Activated T-cell treated with anti-CD3 and anti-CD28 coated beads, Interleukin-2, amount 50 U/mL, for 4 hours (primary cell): ENCODE data around the gene DLK2. TPM values are rescaled to one million over a fixed set of nuclear protein-coding genes. Genes with fewer than 3 reads are reported as not detected.
"Not testable (repeated sequence)": the region's sequence is repeated elsewhere in the genome, so short reads cannot be mapped to it uniquely, and the experiment has no call there.

ENCODE experiments used
- ATAC-seq, 2 donors: fragments of 200-7000 bp; cut with Tn5 transposase; one replicate each; pipeline ENCODE4 v1.10.0; 2021
- DNase-seq: peaks from one replicate; pipeline ENCODE4 v3.0.0-alpha.2; 2020
- H3K27me3 Mint-ChIP-seq: one replicate; pipeline ENCODE4 v1.8.0; 2021; ENCODE audit warnings: low read depth, mixed read lengths
- H3K36me3 Mint-ChIP-seq: one replicate; pipeline ENCODE4 v1.8.0; 2022; ENCODE audit warnings: mixed read lengths; ENCODE audit not compliant: insufficient read depth
- H3K4me1 Mint-ChIP-seq: one replicate; pipeline ENCODE4 v1.8.0; 2021; ENCODE audit warnings: low read depth, mixed read lengths
- H3K4me3 Mint-ChIP-seq: one replicate; pipeline ENCODE4 v1.8.0; 2021; ENCODE audit warnings: mild to moderate bottlenecking, moderate library complexity, mixed read lengths
- H3K9me3 Mint-ChIP-seq: one replicate; pipeline ENCODE4 v1.8.0; 2021; ENCODE audit warnings: mixed read lengths
- total RNA-seq, 3 donors: library from RNA; stranded (reverse); gene quantifications; one replicate each; pipeline ENCODE4 v1.2.1, GENCODE V29; 2021

Gene DLK2
- total RNA-seq, 3 donors from 2014 or later = 5.0 to 9.0 (median 6.7) TPM

DNA sequence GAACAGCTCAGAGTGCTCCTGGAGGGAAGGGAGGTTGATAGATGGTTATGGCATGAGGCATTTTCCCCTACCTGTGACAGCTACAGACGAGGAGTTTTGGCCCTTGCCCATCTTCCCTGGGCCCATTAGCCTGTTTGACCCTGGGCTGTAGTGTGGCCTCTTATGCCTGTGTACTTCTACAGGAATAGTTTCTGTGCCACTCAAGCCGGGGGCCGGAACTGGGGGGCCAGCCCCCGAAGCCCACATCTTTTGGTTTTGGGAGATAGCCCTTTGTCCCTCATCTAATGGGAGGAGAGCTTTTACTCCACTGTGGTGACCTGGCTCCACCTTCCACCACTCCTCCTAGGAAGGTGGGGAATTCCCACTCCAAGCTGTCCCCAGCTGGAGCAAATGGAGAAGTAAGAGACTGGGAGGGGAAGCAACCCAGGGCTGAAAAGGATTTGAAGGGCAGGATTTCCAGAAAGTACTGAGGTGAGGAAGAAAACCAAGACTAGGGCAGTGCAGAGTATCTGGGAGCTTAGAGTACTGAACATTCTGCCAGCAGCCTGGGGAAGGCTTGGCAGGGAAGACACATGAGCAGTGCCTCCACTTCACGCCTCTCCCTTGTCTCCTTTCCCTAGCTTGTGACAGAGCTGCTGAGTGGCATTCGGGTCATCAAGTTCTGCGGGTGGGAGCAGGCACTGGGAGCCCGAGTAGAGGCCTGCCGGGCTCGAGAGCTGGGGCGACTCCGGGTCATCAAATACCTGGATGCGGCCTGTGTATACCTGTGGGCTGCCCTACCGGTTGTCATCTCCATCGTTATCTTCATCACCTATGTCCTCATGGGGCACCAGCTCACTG is 21.1 kb downstream of the DLK2 start:
- H3K36me3 Mint-ChIP-seq = peaks cover 11% of the 10 kb centered on the region
- H3K4me3 Mint-ChIP-seq = no peak overlapping the region
- ATAC-seq = no peak
- DNase-seq = no peak
- H3K9me3 Mint-ChIP-seq = no peaks in the 10 kb centered on the region
- H3K4me1 Mint-ChIP-seq = peaks cover 2% of the 10 kb centered on the region
- H3K27me3 Mint-ChIP-seq = no peaks in the 10 kb centered on the region

GRCh38 chr6:43433148-43433547 is 22.2 kb downstream of the DLK2 start:
- no peak for ATAC-seq
- H3K36me3 Mint-ChIP-seq = peaks cover 11% of the 10 kb centered on the region
- no peak overlapping the region for H3K4me3 Mint-ChIP-seq
- DNase-seq = no peak
- H3K9me3 Mint-ChIP-seq = no peaks in the 10 kb centered on the region
- H3K4me1 Mint-ChIP-seq = peaks cover 12% of the 10 kb centered on the region
- H3K27me3 Mint-ChIP-seq = no peaks in the 10 kb centered on the region

- ATAC-seq (no peak), DNase-seq (no peak)
- Mint-ChIP-seq H3K27me3 (no peaks in the 10 kb centered on the region), H3K36me3 (peaks cover 11% of the 10 kb centered on the region), H3K9me3 (no peaks in the 10 kb centered on the region), H3K4me3 (no peak overlapping the region), H3K4me1 (peaks cover 14% of the 10 kb centered on the region)
Measured at GRCh38 chr6:43432009-43432945, 23.1 kb downstream of the DLK2 start.

DNA sequence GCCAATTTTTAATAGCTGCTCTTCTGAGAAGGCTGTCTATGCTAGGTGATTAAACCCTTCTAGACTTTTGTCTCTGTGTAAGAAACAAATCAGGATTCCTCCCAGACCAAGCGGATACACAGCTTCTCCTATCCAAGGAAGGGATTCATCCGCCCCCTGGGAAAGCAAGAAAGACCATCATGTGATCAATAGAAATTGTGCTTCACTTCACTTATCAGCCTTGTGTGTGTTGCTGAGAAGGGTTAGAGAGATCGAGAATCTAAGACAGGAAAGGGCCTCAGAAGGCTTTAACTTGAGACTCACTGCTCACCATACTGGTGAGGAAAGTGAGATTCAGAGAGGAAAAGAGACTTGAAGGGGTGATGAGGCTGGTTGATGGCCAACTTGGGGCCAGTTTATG is 26.5 kb downstream of the DLK2 start:
- ATAC-seq = no peak

DNA sequence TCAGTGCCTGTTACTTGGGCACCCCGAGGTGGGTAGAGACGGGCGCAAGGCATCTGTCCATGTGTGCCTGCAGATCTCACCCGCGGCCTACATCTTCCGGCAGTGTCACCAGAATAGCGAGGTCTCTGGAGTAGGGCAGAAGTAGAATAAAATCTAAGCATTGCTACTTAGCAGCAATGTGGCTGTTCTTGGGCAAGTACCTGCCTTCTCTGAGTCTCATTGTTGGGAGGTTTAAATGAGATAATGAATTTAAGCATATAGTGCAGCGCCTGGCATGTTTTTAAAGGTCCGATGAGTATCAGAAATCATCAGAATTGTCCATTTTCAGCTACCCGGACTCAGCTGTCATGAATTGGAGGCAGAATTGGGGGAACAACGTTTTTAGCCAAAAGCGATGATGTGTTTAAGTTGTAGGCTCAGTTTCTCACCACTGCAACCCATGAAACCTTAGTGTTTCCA is 27.2 kb downstream of the DLK2 start:
- Mint-ChIP-seq H3K4me1 (peaks cover 18% of the 10 kb centered on the region), H3K4me3 (peak overlapping the region; percentile 97), H3K36me3 (peaks cover 6% of the 10 kb centered on the region), H3K9me3 (no peaks in the 10 kb centered on the region), H3K27me3 (no peaks in the 10 kb centered on the region)
- no peak for DNase-seq
- peak in 1 of 2 donors; percentile 49 for ATAC-seq

More for the DNA sequence above, 26.5 kb downstream of the DLK2 start:
- Mint-ChIP-seq H3K4me3 (peak overlapping the region; percentile 97), H3K36me3 (peaks cover 6% of the 10 kb centered on the region), H3K27me3 (no peaks in the 10 kb centered on the region), H3K9me3 (no peaks in the 10 kb centered on the region), H3K4me1 (peaks cover 18% of the 10 kb centered on the region)
- DNase-seq = no peak

GRCh38 chr6:43427406-43428111 is 27.8 kb downstream of the DLK2 start, which contains the start of gene ABCC10:
TSS of gene ABCC10 (plus strand) at chr6:43427541. CDS start at chr6:43427979, 438 bp downstream.
- H3K4me1 Mint-ChIP-seq = peaks cover 18% of the 10 kb centered on the region
- no peaks in the 10 kb centered on the region for H3K9me3 Mint-ChIP-seq
- DNase-seq (peak; percentile 90), ATAC-seq (peak; percentile 94 to 95)
- no peaks in the 10 kb centered on the region for H3K27me3 Mint-ChIP-seq
- peak within 1 kb of the TSS; percentile 97 for H3K4me3 Mint-ChIP-seq
- peaks cover 6% of the 10 kb centered on the region for H3K36me3 Mint-ChIP-seq

- DNase-seq (no peak), ATAC-seq (no peak)
- peak overlapping the region; percentile 97 for H3K4me3 Mint-ChIP-seq
- H3K27me3 Mint-ChIP-seq = no peaks in the 10 kb centered on the region
- H3K36me3 Mint-ChIP-seq = peaks cover 4% of the 10 kb centered on the region
- no peaks in the 10 kb centered on the region for H3K9me3 Mint-ChIP-seq
- peaks cover 18% of the 10 kb centered on the region for H3K4me1 Mint-ChIP-seq
Measured at GRCh38 chr6:43426928-43427405, 28.4 kb downstream of the DLK2 start.

GRCh38 chr6:43425083-43425482 is 30.3 kb downstream of the DLK2 start:
- ATAC-seq, H3K4me3 Mint-ChIP-seq, H3K27me3 Mint-ChIP-seq, DNase-seq, H3K36me3 Mint-ChIP-seq, H3K9me3 Mint-ChIP-seq: not testable (repeated sequence)
- peaks cover 16% of the 10 kb centered on the region for H3K4me1 Mint-ChIP-seq

GRCh38 chr6:43421831-43422230 is 33.5 kb downstream of the DLK2 start:
- H3K9me3 Mint-ChIP-seq = no peaks in the 10 kb centered on the region
- H3K4me3 Mint-ChIP-seq = no peak overlapping the region
- ATAC-seq = no peak
- no peaks in the 10 kb centered on the region for H3K27me3 Mint-ChIP-seq
- H3K36me3 Mint-ChIP-seq = no peaks in the 10 kb centered on the region
- DNase-seq = no peak
- H3K4me1 Mint-ChIP-seq = no peaks in the 10 kb centered on the region

GRCh38 chr6:43420012-43420709 is 35.2 kb downstream of the DLK2 start:
- no peak for ATAC-seq

GRCh38 chr6:43416935-43417334 is 38.4 kb downstream of the DLK2 start:
- Mint-ChIP-seq H3K4me1 (no peaks in the 10 kb centered on the region), H3K36me3 (no peaks in the 10 kb centered on the region), H3K9me3 (no peaks in the 10 kb centered on the region), H3K4me3 (no peak overlapping the region), H3K27me3 (peaks cover 3% of the 10 kb centered on the region)
- no peak for DNase-seq
- ATAC-seq = no peak

More at GRCh38 chr6:43420012-43420709, 35.2 kb downstream of the DLK2 start:
- peaks cover 3% of the 10 kb centered on the region for H3K27me3 Mint-ChIP-seq
- no peak overlapping the region for H3K4me3 Mint-ChIP-seq
- no peaks in the 10 kb centered on the region for H3K36me3 Mint-ChIP-seq
- no peaks in the 10 kb centered on the region for H3K4me1 Mint-ChIP-seq
- DNase-seq = no peak
- H3K9me3 Mint-ChIP-seq = no peaks in the 10 kb centered on the region

DNA sequence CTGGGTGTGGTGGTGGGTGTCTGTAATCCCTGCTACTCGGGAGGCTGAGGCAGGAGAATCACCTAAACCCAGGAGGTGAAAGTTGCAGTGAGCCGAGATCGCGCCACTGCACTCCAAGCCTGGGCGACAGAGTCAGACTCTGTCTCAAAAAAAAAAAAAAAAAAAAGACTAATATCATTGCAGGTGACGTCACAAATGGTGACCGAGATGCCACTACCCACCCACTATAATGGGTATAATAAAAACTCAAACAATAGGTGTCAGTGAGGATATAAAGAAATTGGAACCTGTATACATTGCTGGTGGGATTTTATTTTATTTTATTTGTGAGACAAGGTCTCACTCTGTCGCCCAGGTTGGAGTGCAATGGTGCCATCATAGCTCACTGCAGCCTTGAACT is 40.1 kb downstream of the DLK2 start:
- not testable (repeated sequence) for H3K9me3 Mint-ChIP-seq, ATAC-seq, H3K4me1 Mint-ChIP-seq, H3K36me3 Mint-ChIP-seq, H3K4me3 Mint-ChIP-seq, H3K27me3 Mint-ChIP-seq, DNase-seq

DNA sequence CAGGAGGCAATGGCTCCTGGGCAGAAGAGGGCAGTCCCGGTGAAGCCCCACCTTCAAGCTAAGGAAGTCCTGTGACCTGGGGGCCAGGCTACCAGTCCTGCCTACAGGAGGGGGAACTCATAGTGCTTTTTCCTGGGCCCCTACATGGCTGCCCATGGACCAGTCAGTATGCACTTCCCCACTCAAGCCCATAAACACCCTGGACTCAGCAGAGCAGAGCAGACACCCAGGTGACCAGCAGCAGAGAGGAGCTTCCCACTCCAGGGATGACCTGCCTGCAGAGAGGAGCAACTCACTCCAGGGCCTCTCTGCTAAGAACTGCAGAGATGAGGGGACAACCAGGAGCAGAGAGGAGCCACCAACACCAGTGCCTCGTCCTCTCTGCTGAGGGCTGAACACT is 42.3 kb downstream of the DLK2 start:
- ATAC-seq = no peak
- H3K4me1 Mint-ChIP-seq = no peaks in the 10 kb centered on the region
- no peak overlapping the region for H3K4me3 Mint-ChIP-seq

More for the DNA sequence above, 42.3 kb downstream of the DLK2 start:
- no peak for DNase-seq
- Mint-ChIP-seq H3K27me3 (peaks cover 7% of the 10 kb centered on the region), H3K9me3 (no peaks in the 10 kb centered on the region), H3K36me3 (no peaks in the 10 kb centered on the region)
